T-cell (primary cell): ENCODE measurements around the gene GPHA2. TPM values are rescaled to one million over a fixed set of nuclear protein-coding genes. Genes with fewer than 3 reads are reported as not detected.

Experiments
- ATAC-seq, 4 experiments: fragments of 200-7000 bp in 3 of 4; fragments of 150-1000 bp in 1 of 4; cut with Tn5 transposase; replicated peaks in 1 of 4; 1 replicate in 3 of 4; 2 replicates in 1 of 4; pipeline ENCODE4 v1.10.0; 2021; ENCODE audit warnings: moderate library complexity in 3 of 4, mild to moderate bottlenecking in 2 of 4, moderate number of reproducible peaks in 1 of 4
- CTCF ChIA-PET, 2 donors: fragments of 300-600 bp; sonication (Branson Sonifier 250); formaldehyde crosslinking; loops; one replicate each; lab custom pipeline; 2022; ENCODE audit warnings: antibody characterized with exemption in 2 of 2; lab: Charles Lee
- POLR2A ChIA-PET, 2 donors: fragments of 300-600 bp; sonication (Branson Sonifier 250); formaldehyde crosslinking; loops; one replicate each; lab custom pipeline; 2022; ENCODE audit warnings: antibody characterized with exemption in 2 of 2; lab: Charles Lee
- DNase-seq, 35 experiments: peaks; one replicate each; pipeline versions ENCODE4 v3.0.0 to v3.0.0-alpha.2; 2013 to 2023
- H3K27ac ChIP-seq: one replicate; pipeline ENCODE4 v1.5.1; 2013; ENCODE audit warnings: low read length
- H3K27me3 ChIP-seq, 2 experiments: replicated peaks in 1 of 2; 1 replicate in 1 of 2; 2 replicates in 1 of 2; pipeline versions ENCODE4 v1.6.1 to v1.7.0; 2013; ENCODE audit warnings: low read length in 1 of 2, mixed read lengths in 1 of 2; ENCODE audit not compliant: control insufficient read depth in 2 of 2, insufficient read depth in 2 of 2; ENCODE audit errors: extremely low read depth in 1 of 2
- H3K36me3 ChIP-seq, 2 donors: 1 replicate in 1 of 2; 2 replicates in 1 of 2; pipeline versions ENCODE4 v1.6.1 to v1.7.0; 2013; ENCODE audit warnings: low read length in 1 of 2; ENCODE audit not compliant: control insufficient read depth in 2 of 2, insufficient read depth in 1 of 2; ENCODE audit errors: extremely low read depth in 1 of 2
- H3K4me1 ChIP-seq, 2 experiments: 1 replicate in 1 of 2; 2 replicates in 1 of 2; pipeline versions ENCODE4 v1.6.1 to v1.7.0; 2013; ENCODE audit warnings: low read length in 2 of 2, mixed read lengths in 1 of 2; ENCODE audit not compliant: insufficient read depth in 2 of 2, control insufficient read depth in 1 of 2; ENCODE audit errors: extremely low read depth in 1 of 2
- H3K4me3 ChIP-seq, 2 donors: 1 replicate in 1 of 2; 2 replicates in 1 of 2; pipeline versions ENCODE4 v1.5.1 to v1.7.0; 2013; ENCODE audit warnings: mild to moderate bottlenecking in 2 of 2, low read length in 1 of 2, moderate library complexity in 1 of 2; ENCODE audit not compliant: control insufficient read depth in 1 of 2; ENCODE audit errors: extremely low read depth in 1 of 2
- H3K9me3 ChIP-seq: 2 replicates; pipeline ENCODE4 v1.7.0; 2013
- H3K27ac Mint-ChIP-seq, 2 donors: one replicate each; pipeline ENCODE4 v1.8.0; 2020 to 2021; ENCODE audit warnings: mild to moderate bottlenecking in 2 of 2, mixed read lengths in 2 of 2
- H3K27me3 Mint-ChIP-seq, 2 donors: one replicate each; pipeline ENCODE4 v1.8.0; 2021 to 2022; ENCODE audit warnings: mixed read lengths in 2 of 2
- H3K36me3 Mint-ChIP-seq: one replicate; pipeline ENCODE4 v1.8.0; 2021; ENCODE audit warnings: mixed read lengths
- H3K4me1 Mint-ChIP-seq, 3 donors: one replicate each; pipeline ENCODE4 v1.8.0; 2020 to 2022; ENCODE audit warnings: mixed read lengths in 3 of 3, mild to moderate bottlenecking in 1 of 3
- H3K4me3 Mint-ChIP-seq, 3 donors: one replicate each; pipeline ENCODE4 v1.8.0; 2020 to 2022; ENCODE audit warnings: mild to moderate bottlenecking in 3 of 3, mixed read lengths in 3 of 3, moderate library complexity in 3 of 3
- H3K9me3 Mint-ChIP-seq, 3 donors: one replicate each; pipeline ENCODE4 v1.8.0; 2020 to 2022; ENCODE audit warnings: mixed read lengths in 3 of 3
- WGBS: methylation state at CpG from one replicate; pipeline ENCODE4 v1.1.5; 2013; ENCODE audit warnings: missing lambda C conversion rate; ENCODE audit not compliant: insufficient coverage; 5-methylcytosine and 5-hydroxymethylcytosine counted together
- total RNA-seq, 35 experiments: library from RNA in 6 of 35; stranded (reverse) in 6 of 35; fragments of 120-200 nt in 1 of 35; gene quantifications; one replicate each; pipeline versions ENCODE4 v1.2.1 to v1.2.4 and lab custom pipeline; 2013 to 2026

Gene GPHA2
- total RNA-seq, 5 donors from 2014 or later (not counting 1 experiment from before 2014, with no cell fraction given): 0.90 TPM; not detected in 4

- Histone ChIP-seq H3K27me3 (no peaks in the 10 kb centered on the region), H3K9me3 (no peaks in the 10 kb centered on the region), H3K4me1 (peaks cover 0 to 8% of the 10 kb centered on the region in 2 experiments), H3K36me3 (peaks cover 55 to 78% of the 10 kb centered on the region in 2 donors), H3K4me3 (no peak overlapping the region), H3K27ac (no peak overlapping the region)
- Mint-ChIP-seq H3K4me1 (peaks cover 0 to 11% (median 8%) of the 10 kb centered on the region in 3 donors), H3K36me3 (peaks cover 29% of the 10 kb centered on the region), H3K4me3 (no peak overlapping the region), H3K27me3 (no peaks in the 10 kb centered on the region), H3K27ac (no peak overlapping the region), H3K9me3 (no peaks in the 10 kb centered on the region)
- no peak for DNase-seq
- POLR2A ChIA-PET: no interaction called here
- CTCF ChIA-PET: no interaction called here
- ATAC-seq: no peak
- 99% methylated on average over 25 of the region's 27 CpGs for WGBS
Measured at GRCh38 chr11:64910451-64911093, 25.1 kb downstream of the GPHA2 start.

- Histone ChIP-seq H3K9me3 (no peaks in the 10 kb centered on the region), H3K27ac (no peak overlapping the region), H3K4me1 (peaks cover 0 to under 1% of the 10 kb centered on the region in 2 experiments), H3K27me3 (no peaks in the 10 kb centered on the region), H3K4me3 (no peak overlapping the region), H3K36me3 (peaks cover 56 to 84% of the 10 kb centered on the region in 2 donors)
- Mint-ChIP-seq H3K4me1 (peaks cover 0 to 5% (median 4%) of the 10 kb centered on the region in 3 donors), H3K36me3 (peaks cover 34% of the 10 kb centered on the region), H3K27me3 (no peaks in the 10 kb centered on the region), H3K27ac (no peak overlapping the region), H3K9me3 (no peaks in the 10 kb centered on the region), H3K4me3 (no peak overlapping the region)
- CTCF ChIA-PET: no interaction called here
- WGBS: 94% methylated on average over 37 of the region's 39 CpGs
- DNase-seq (no peak), ATAC-seq (no peak)
- POLR2A ChIA-PET: no interaction called here
Measured at GRCh38 chr11:64909653-64910343, 25.9 kb downstream of the GPHA2 start.

GRCh38 chr11:64908766-64909165 is 26.9 kb downstream of the GPHA2 start:
- CTCF ChIA-PET: no interaction called here
- Histone ChIP-seq H3K9me3 (no peaks in the 10 kb centered on the region), H3K27me3 (no peaks in the 10 kb centered on the region), H3K36me3 (peaks cover 52 to 77% of the 10 kb centered on the region in 2 donors), H3K4me3 (no peak overlapping the region), H3K4me1 (no peaks in the 10 kb centered on the region), H3K27ac (no peak overlapping the region)
- ATAC-seq: no peak
- no peak for DNase-seq
- Mint-ChIP-seq H3K27ac (no peak overlapping the region), H3K4me3 (no peak overlapping the region), H3K27me3 (no peaks in the 10 kb centered on the region), H3K9me3 (no peaks in the 10 kb centered on the region), H3K4me1 (peaks cover 0 to 2% (median 0%) of the 10 kb centered on the region in 3 donors), H3K36me3 (peaks cover 34% of the 10 kb centered on the region)
- POLR2A ChIA-PET: no interaction called here
- WGBS: 93% methylated on average over 5 of the region's 11 CpGs

- CTCF ChIA-PET: no interaction called here
- DNase-seq: no peak
Measured at GRCh38 chr11:64906314-64906635, 29.4 kb downstream of the GPHA2 start.

DNA sequence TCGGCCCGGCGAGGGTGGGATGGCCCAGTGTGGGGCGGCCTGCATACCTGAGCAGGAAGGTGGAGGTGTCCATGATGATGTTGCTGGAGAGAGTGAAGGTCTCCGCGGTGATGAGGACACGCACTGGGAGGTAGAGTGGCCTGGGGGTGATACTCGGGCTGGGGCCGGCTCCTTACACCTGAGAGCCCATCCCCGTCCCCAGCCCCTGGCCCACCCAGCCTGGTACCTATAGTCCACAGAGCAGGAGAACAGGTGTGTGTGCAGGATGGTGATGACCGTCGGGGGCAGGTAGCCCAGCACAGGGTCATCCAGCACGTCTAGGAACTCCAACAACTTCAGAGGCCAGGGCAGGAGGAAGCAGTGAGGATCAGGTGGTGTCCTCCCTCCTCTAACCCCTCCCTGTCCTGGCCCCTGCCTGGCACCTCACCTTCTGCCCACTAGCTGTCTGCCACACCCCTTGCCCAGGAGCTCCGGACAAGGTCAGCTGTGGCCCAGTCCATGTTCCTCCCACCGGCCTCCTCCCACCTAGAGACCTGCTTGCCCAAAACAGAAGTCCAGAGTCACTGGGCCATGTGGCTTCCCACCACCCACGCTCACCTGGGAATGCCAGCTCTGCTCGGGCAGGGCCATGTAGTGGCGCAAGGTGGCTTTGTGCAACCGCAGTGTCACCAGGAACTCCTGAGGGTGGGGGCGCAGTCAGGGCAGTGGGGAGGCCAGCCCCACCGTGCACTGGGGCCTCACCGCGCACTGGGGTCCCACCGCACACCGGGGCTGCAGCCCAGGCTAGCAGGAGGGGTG is 30.0 kb downstream of the GPHA2 start:
- DNase-seq: no peak
- Mint-ChIP-seq H3K4me1 (peaks cover 7 to 11% (median 11%) of the 10 kb centered on the region in 3 donors), H3K27ac (no peak overlapping the region), H3K4me3 (no peak overlapping the region), H3K9me3 (no peaks in the 10 kb centered on the region), H3K27me3 (no peaks in the 10 kb centered on the region), H3K36me3 (peaks cover 26% of the 10 kb centered on the region)
- WGBS: 91% methylated on average over 12 of the region's 25 CpGs
- no peak overlapping the region for H3K4me3 ChIP-seq
- peaks cover 0 to 3% of the 10 kb centered on the region in 2 experiments for H3K4me1 ChIP-seq
- H3K9me3 ChIP-seq: no peaks in the 10 kb centered on the region
- peaks cover 36 to 70% of the 10 kb centered on the region in 2 donors for H3K36me3 ChIP-seq
- no peaks in the 10 kb centered on the region for H3K27me3 ChIP-seq
- CTCF ChIA-PET: no interaction called here
- no peak overlapping the region for H3K27ac ChIP-seq
- ATAC-seq: no peak
- POLR2A ChIA-PET: interaction anchor here in 1 of 2 donors (0.5 kb wide), 1 partner anchor 10 kb away, joined by 3 read pairs; no protein-coding TSS in a partner anchor

More at GRCh38 chr11:64906314-64906635, 29.4 kb downstream of the GPHA2 start:
- Mint-ChIP-seq H3K9me3 (no peaks in the 10 kb centered on the region), H3K4me3 (no peak overlapping the region), H3K4me1 (peaks cover 5 to 8% (median 7%) of the 10 kb centered on the region in 3 donors), H3K36me3 (peaks cover 31% of the 10 kb centered on the region), H3K27me3 (no peaks in the 10 kb centered on the region), H3K27ac (no peak overlapping the region)
- H3K4me3 ChIP-seq: no peak overlapping the region
- no peak for ATAC-seq
- 98% methylated on average over 13 of the region's 13 CpGs for WGBS
- POLR2A ChIA-PET: interaction anchor here in 1 of 2 donors (0.5 kb wide), 1 partner anchor 10 kb away, joined by 3 read pairs; no protein-coding TSS in a partner anchor
- no peaks in the 10 kb centered on the region for H3K27me3 ChIP-seq
- H3K9me3 ChIP-seq: no peaks in the 10 kb centered on the region
- no peaks in the 10 kb centered on the region for H3K4me1 ChIP-seq
- H3K27ac ChIP-seq: no peak overlapping the region
- H3K36me3 ChIP-seq: peaks cover 42 to 71% of the 10 kb centered on the region in 2 donors

GRCh38 chr11:64903291-64903833 is 32.3 kb downstream of the GPHA2 start:
- Mint-ChIP-seq H3K27ac (no peak overlapping the region), H3K4me1 (peaks cover 14 to 23% (median 19%) of the 10 kb centered on the region in 3 donors), H3K36me3 (peaks cover 38% of the 10 kb centered on the region), H3K9me3 (no peaks in the 10 kb centered on the region), H3K4me3 (no peak overlapping the region), H3K27me3 (no peaks in the 10 kb centered on the region)
- Histone ChIP-seq H3K27me3 (no peaks in the 10 kb centered on the region), H3K27ac (no peak overlapping the region), H3K4me3 (no peak overlapping the region), H3K4me1 (peaks cover 0 to 17% of the 10 kb centered on the region in 2 experiments), H3K36me3 (peaks cover 20 to 57% of the 10 kb centered on the region in 2 donors), H3K9me3 (no peaks in the 10 kb centered on the region)
- POLR2A ChIA-PET: interaction anchor here in 1 of 2 donors (1.4 kb wide), 1 partner anchor 9 kb away, joined by 3 read pairs; no protein-coding TSS in a partner anchor
- DNase-seq (no peak), ATAC-seq (no peak)
- 96% methylated on average over 22 of the region's 23 CpGs for WGBS
- CTCF ChIA-PET: no interaction called here
